HEK293 (cell line): ENCODE data around the gene CALR3.

ENCODE experiments used
- CTCF ChIP-seq: fragments of 450-650 bp; formaldehyde crosslinking; IDR thresholded peaks from 2 replicates; pipeline ENCODE4 v1.5.1; 2016; ENCODE audit warnings: missing biosample characterization, missing genetic modification characterization
- GLIS2 ChIP-seq: fragments of 450-650 bp; formaldehyde crosslinking; IDR thresholded peaks from 2 replicates; pipeline ENCODE4 v1.5.1; 2016; ENCODE audit warnings: missing biosample characterization, missing genetic modification characterization
- MEIS1 ChIP-seq: sonication (generic); formaldehyde crosslinking; IDR thresholded peaks from 2 replicates; pipeline ENCODE4 v1.8.1; 2022; ENCODE audit warnings: missing genetic modification reagents, mild to moderate bottlenecking, borderline replicate concordance
- TRIM28 ChIP-seq: IDR thresholded peaks from 2 replicates; pipeline ENCODE4 v1.6.1; 2011; ENCODE audit warnings: low read length, control low read depth, borderline replicate concordance
- ZNF792 ChIP-seq: fragments of 450-650 bp; formaldehyde crosslinking; IDR thresholded peaks from 2 replicates; pipeline ENCODE4 v1.5.1; 2016; ENCODE audit warnings: missing biosample characterization, missing genetic modification characterization

- TF ChIP-seq ZNF792 (tag by site-specific recombination) (no peak), MEIS1 (no peak), CTCF (tag by site-specific recombination) (no peak), TRIM28 (no peak), GLIS2 (no peak)
Observed at GRCh38 chr19:16525751-16526481, 29.9 kb upstream of the CALR3 start.
